ENCODE measurements around the gene URI1.

DNA sequence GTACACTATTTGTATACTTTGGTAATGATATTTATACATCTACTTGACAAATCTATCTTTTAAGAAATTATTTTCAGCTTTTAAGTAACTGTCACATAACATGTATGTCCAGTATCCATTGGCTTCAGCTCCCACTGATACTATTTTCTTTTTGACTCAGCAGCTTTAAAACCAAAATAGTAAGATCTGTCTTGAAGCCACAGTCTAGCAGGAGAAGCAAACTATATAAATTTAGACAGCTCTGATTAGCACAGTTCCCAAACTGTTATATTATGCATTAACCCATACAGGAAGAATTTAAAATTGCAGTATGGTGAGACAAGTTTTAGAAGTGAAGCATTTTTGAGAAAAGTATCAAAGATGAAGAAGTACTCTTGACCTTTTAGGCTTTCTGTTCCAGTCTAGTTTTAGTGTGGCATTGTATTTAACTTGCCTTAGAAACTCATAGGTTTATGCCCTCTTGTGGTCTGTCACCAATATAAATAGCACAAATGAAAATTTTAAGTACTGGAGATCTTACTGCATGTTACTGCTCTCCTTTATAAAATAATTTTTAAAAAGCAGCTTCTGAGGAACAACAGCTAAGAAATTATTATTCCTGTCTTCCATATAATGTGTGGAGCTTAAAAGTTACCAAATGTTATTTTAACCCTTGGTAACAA is 24.7 kb downstream of the URI1 start:
- TF ChIP-seq POLR2A (IDR thresholded peaks at IDR 0.05) = no peak
- TF ChIP-seq, protein P1, sequence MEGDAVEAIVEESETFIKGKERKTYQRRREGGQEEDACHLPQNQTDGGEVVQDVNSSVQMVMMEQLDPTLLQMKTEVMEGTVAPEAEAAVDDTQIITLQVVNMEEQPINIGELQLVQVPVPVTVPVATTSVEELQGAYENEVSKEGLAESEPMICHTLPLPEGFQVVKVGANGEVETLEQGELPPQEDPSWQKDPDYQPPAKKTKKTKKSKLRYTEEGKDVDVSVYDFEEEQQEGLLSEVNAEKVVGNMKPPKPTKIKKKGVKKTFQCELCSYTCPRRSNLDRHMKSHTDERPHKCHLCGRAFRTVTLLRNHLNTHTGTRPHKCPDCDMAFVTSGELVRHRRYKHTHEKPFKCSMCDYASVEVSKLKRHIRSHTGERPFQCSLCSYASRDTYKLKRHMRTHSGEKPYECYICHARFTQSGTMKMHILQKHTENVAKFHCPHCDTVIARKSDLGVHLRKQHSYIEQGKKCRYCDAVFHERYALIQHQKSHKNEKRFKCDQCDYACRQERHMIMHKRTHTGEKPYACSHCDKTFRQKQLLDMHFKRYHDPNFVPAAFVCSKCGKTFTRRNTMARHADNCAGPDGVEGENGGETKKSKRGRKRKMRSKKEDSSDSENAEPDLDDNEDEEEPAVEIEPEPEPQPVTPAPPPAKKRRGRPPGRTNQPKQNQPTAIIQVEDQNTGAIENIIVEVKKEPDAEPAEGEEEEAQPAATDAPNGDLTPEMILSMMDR (IDR thresholded peaks at IDR 0.05) = no peak
- TF ChIP-seq POLR2AphosphoS5 (IDR thresholded peaks at IDR 0.05) = no peak
- no peak for TF ChIP-seq EP300 (IDR thresholded peaks at IDR 0.05)
